A549 (cell line): ENCODE results near the gene ZNF275. TPM values are rescaled to one million over a fixed set of nuclear protein-coding genes. Genes with fewer than 3 reads are reported as not detected.

Source experiments
- ATAC-seq, 2 experiments: fragments of 200-7000 bp in 1 of 2; fragments of >200 bp in 1 of 2; cut with Nextera tagmentation in 1 of 2; cut with Tn5 transposase in 1 of 2; 3 replicates each; pipeline versions ENCODE4 v1.8.0 to v1.9.1; 2018 to 2020; ENCODE audit warnings: mild to moderate bottlenecking in 1 of 2, moderate library complexity in 1 of 2
- CTCF ChIA-PET: fragments of 300-600 bp; sonication (Branson Sonifier 250); formaldehyde crosslinking; extraction: SDS; loops from one replicate; lab custom pipeline; 2021; ENCODE audit warnings: antibody characterized with exemption, inconsistent platforms; lab: Yijun Ruan, JAX
- POLR2A ChIA-PET: fragments of 350-600 bp; formaldehyde crosslinking; extraction: SDS; loops from one replicate; lab custom pipeline; 2021; ENCODE audit warnings: antibody characterized with exemption, inconsistent platforms; lab: Yijun Ruan, JAX
- DNase-seq, 2 experiments: peaks; one replicate each; pipeline versions ENCODE4 v3.0.0 to v3.0.0-alpha.2; 2011 to 2016; ENCODE audit warnings: low read depth in 1 of 2, low spot score in 1 of 2
- FAIRE-seq: peaks from 2 replicates; lab custom pipeline; 2011; peaks lifted over from hg19 to GRCh38; lab: Jason Lieb, UNC
- H3K27ac ChIP-seq, 2 experiments: fragments of >200 bp; sonication (Bioruptor Twin); formaldehyde crosslinking; 3 replicates each; pipeline ENCODE4 v1.5.1; 2016 to 2017
- H3K4me1 ChIP-seq: fragments of >200 bp; sonication (Bioruptor Twin); formaldehyde crosslinking; 3 replicates; pipeline ENCODE4 v1.6.1; 2016
- H3K4me2 ChIP-seq: fragments of >200 bp; sonication (Bioruptor Twin); formaldehyde crosslinking; 3 replicates; pipeline ENCODE4 v1.6.1; 2016
- H3K4me3 ChIP-seq: fragments of >200 bp; sonication (Bioruptor Twin); formaldehyde crosslinking; 3 replicates; pipeline ENCODE4 v1.5.1; 2016
- H3K9me3 ChIP-seq: fragments of >200 bp; sonication (Bioruptor Twin); formaldehyde crosslinking; 3 replicates; pipeline ENCODE4 v1.6.1; 2016
- CHD2 ChIP-seq: fragments of 150-350 bp; IDR thresholded peaks from 2 replicates; pipeline ENCODE4 v1.6.1; 2014; ENCODE audit warnings: low read length; ENCODE audit not compliant: partially characterized antibody
- FOSL2 ChIP-seq, 2 experiments: fragments of 450-650 bp in 1 of 2; fragments of >200 bp in 1 of 2; sonication (Bioruptor Twin) in 1 of 2; formaldehyde crosslinking; IDR thresholded peaks; 2 replicates each; pipeline versions ENCODE4 v1.5.0 to v1.6.1; 2016 to 2020; ENCODE audit warnings: mild to moderate bottlenecking in 1 of 2, moderate library complexity in 1 of 2
- HOXB5 ChIP-seq: fragments of 250-450 bp; sonication (Bioruptor Pico); IDR thresholded peaks from 2 replicates; pipeline ENCODE4 v1.5.0; 2020; ENCODE audit warnings: mild to moderate bottlenecking, moderate library complexity
- PBX3 ChIP-seq: IDR thresholded peaks from 2 replicates; pipeline ENCODE4 v1.6.1; 2012
- PHF8 ChIP-seq: fragments of 200-600 bp; sonication (generic); IDR thresholded peaks from 2 replicates; pipeline ENCODE4 v1.6.1; 2016; ENCODE audit warnings: low read depth, mild to moderate bottlenecking, antibody characterized with exemption, moderate library complexity, borderline replicate concordance
- POLR2A ChIP-seq: IDR thresholded peaks from 2 replicates; pipeline ENCODE4 v1.6.1; 2012; ENCODE audit warnings: mild to moderate bottlenecking, low read length
- POLR2AphosphoS2 ChIP-seq: conservative IDR thresholded peaks from 2 replicates; pipeline ENCODE4 v1.6.1; 2012; ENCODE audit warnings: low read length, improper control_type of control experiment, inconsistent platforms
- RARB ChIP-seq: fragments of 250-450 bp; sonication (Bioruptor Pico); IDR thresholded peaks from 2 replicates; pipeline ENCODE4 v1.8.0; 2021; ENCODE audit warnings: mild to moderate bottlenecking, moderate library complexity
- REST ChIP-seq: fragments of 200-600 bp; sonication (generic); IDR thresholded peaks from 2 replicates; pipeline ENCODE4 v1.6.1; 2016; ENCODE audit warnings: antibody characterized with exemption, mild to moderate bottlenecking, moderate library complexity
- RNF2 ChIP-seq: fragments of 200-600 bp; sonication (generic); IDR thresholded peaks from 2 replicates; pipeline ENCODE4 v1.6.1; 2016; ENCODE audit warnings: low read depth, mild to moderate bottlenecking, antibody characterized with exemption, moderate library complexity, borderline replicate concordance
- SMC3 ChIP-seq: fragments of >200 bp; sonication (Bioruptor Twin); formaldehyde crosslinking; IDR thresholded peaks from 3 replicates; pipeline ENCODE4 v1.6.1; 2018; ENCODE audit warnings: inconsistent platforms
- TFCP2L1 ChIP-seq: fragments of 250-450 bp; sonication (Bioruptor Pico); IDR thresholded peaks from 2 replicates; pipeline ENCODE4 v1.5.0; 2021; ENCODE audit warnings: mild to moderate bottlenecking
- ZFP36 ChIP-seq: fragments of 450-650 bp; IDR thresholded peaks from 2 replicates; pipeline ENCODE4 v1.6.1; 2014; ENCODE audit warnings: borderline replicate concordance; ENCODE audit not compliant: partially characterized antibody
- WGBS: methylation state at CpG from one replicate; pipeline ENCODE4 v1.1.6; 2017; ENCODE audit errors: missing lambda C conversion rate; 5-methylcytosine and 5-hydroxymethylcytosine counted together
- polyA plus RNA-seq, 4 experiments: library from polyadenylated mRNA; depleted of rRNA in 3 of 4; stranded (reverse); fragments of >200 nt; fragmentation: RNase III in 1 of 4; extraction: RNeasy Plus Mini Kit Qiagen cat#74134 plus additional on column Dnase treatment in 1 of 4; gene quantifications; 2 replicates in 3 of 4; 3 replicates in 1 of 4; pipeline ENCODE4 v1.2.3, GENCODE V29; 2011 to 2017

Gene ZNF275
- polyA plus RNA-seq, 2 of the 4 experiments (the other 2 are of a cell fraction): 3.2 to 6.5 TPM

GRCh38 chrX:153299855-153300254 lies 34.1 kb upstream of the ZNF275 start:
- no peak for DNase-seq

GRCh38 chrX:153301746-153302145 lies 32.2 kb upstream of the ZNF275 start:
- ATAC-seq: no peak
- H3K4me2 ChIP-seq: no peak overlapping the region
- H3K4me3 ChIP-seq: no peak overlapping the region
- WGBS: 47% methylated on average over 3 of the region's 3 CpGs
- ChIA-PET POLR2A (no interaction called here), CTCF (no interaction called here)
- H3K4me1 ChIP-seq: no peaks in the 10 kb centered on the region
- H3K9me3 ChIP-seq: no peaks in the 10 kb centered on the region
- no peak for FAIRE-seq
- H3K27ac ChIP-seq: no peak overlapping the region
- no peak for DNase-seq
- TF ChIP-seq RARB (no peak), PHF8 (no peak), CHD2 (no peak)
- TF ChIP-seq, all 56 proteins: peak for 0

More at GRCh38 chrX:153299855-153300254, 34.1 kb upstream of the ZNF275 start:
- Histone ChIP-seq H3K9me3 (no peaks in the 10 kb centered on the region), H3K4me3 (no peak overlapping the region), H3K4me2 (no peak overlapping the region), H3K27ac (no peak overlapping the region), H3K4me1 (no peaks in the 10 kb centered on the region)
- no peak for FAIRE-seq
- ATAC-seq: no peak
- ChIA-PET CTCF (no interaction called here), POLR2A (no interaction called here)
- no peak for TF ChIP-seq PBX3
- no peak for TF ChIP-seq POLR2A
- WGBS: 1% methylated on average over 5 of the region's 5 CpGs

- no peak for FAIRE-seq
- no peak overlapping the region for H3K4me3 ChIP-seq
- H3K4me2 ChIP-seq: no peak overlapping the region
- TF ChIP-seq TFCP2L1 (no peak), RNF2 (no peak), ZFP36 (no peak), HOXB5 (CRISPR knock-in tag) (no peak), FOSL2 (IDR thresholded peaks at IDR 0.05) (no peak), FOSL2 (CRISPR knock-in tag; IDR thresholded peaks at IDR 0.05) (no peak), REST (no peak), SMC3 (no peak), POLR2AphosphoS2 (no peak)
- DNase-seq: no peak
- no peak for ATAC-seq
- WGBS: 22% methylated on average over 4 of the region's 4 CpGs
- no peaks in the 10 kb centered on the region for H3K4me1 ChIP-seq
- ChIA-PET CTCF (no interaction called here), POLR2A (no interaction called here)
- no peaks in the 10 kb centered on the region for H3K9me3 ChIP-seq
- H3K27ac ChIP-seq: no peak overlapping the region
Observed at GRCh38 chrX:153302796-153303195, 31.2 kb upstream of the ZNF275 start.
